GM12891 (cell line): ENCODE results near the gene FLT1.

Experiments
- DNase-seq: peaks from one replicate; pipeline ENCODE4 v3.0.0; 2011; ENCODE audit warnings: low spot score; ENCODE audit not compliant: insufficient read length
- FAIRE-seq: peaks from 2 replicates; lab custom pipeline; 2011; peaks lifted over from hg19 to GRCh38; lab: Jason Lieb, UNC
- PAX5 ChIP-seq: IDR thresholded peaks from 2 replicates; pipeline ENCODE4 v1.6.1; 2011; ENCODE audit warnings: low read length, moderate library complexity, mild to moderate bottlenecking; ENCODE audit not compliant: insufficient read depth, severe bottlenecking
- POLR2A ChIP-seq: IDR thresholded peaks from 2 replicates; pipeline ENCODE4 v1.6.1; 2011; ENCODE audit warnings: low read depth, low read length, control low read depth
- POLR2AphosphoS5 ChIP-seq: IDR thresholded peaks from 2 replicates; pipeline ENCODE4 v1.6.1; 2011; ENCODE audit warnings: low read depth, low read length, control low read depth
- POU2F2 ChIP-seq: IDR thresholded peaks from 2 replicates; pipeline ENCODE4 v1.6.1; 2011; ENCODE audit warnings: low read depth, mild to moderate bottlenecking, control low read depth, low read length, moderate library complexity
- SPI1 ChIP-seq: IDR thresholded peaks from 2 replicates; pipeline ENCODE4 v1.6.1; 2011; ENCODE audit warnings: low read depth, low read length, control low read depth
- TAF1 ChIP-seq: IDR thresholded peaks from 2 replicates; pipeline ENCODE4 v1.6.1; 2011; ENCODE audit warnings: low read depth, low read length, control low read depth

The FLT1 gene

GRCh38 chr13:28355822-28356371 lies 139.0 kb downstream of the FLT1 start:
- no peak for FAIRE-seq
- TF ChIP-seq POLR2AphosphoS5 (no peak), SPI1 (0 out of 2 replicates have a peak, but pooled peaks have one; percentile 20)
- no peak for DNase-seq

- TF ChIP-seq PAX5 (no peak), TAF1 (no peak), POLR2A (no peak), POU2F2 (no peak), POLR2AphosphoS5 (no peak), SPI1 (no peak)
- DNase-seq, result no peak
- no peak for FAIRE-seq
Measured at GRCh38 chr13:28355046-28355821, 139.7 kb downstream of the FLT1 start.

- FAIRE-seq (peak; percentile 13), DNase-seq (no peak)
- TF ChIP-seq PAX5, result no peak
- TF ChIP-seq POLR2A, result no peak
- no peak for TF ChIP-seq POU2F2
- no peak for TF ChIP-seq SPI1
- TF ChIP-seq POLR2AphosphoS5, result no peak
- TF ChIP-seq TAF1, result no peak
Measured at GRCh38 chr13:28353679-28354078, 141.2 kb downstream of the FLT1 start.

- TF ChIP-seq TAF1 (no peak), SPI1 (no peak), POU2F2 (no peak), POLR2AphosphoS5 (no peak), POLR2A (no peak), PAX5 (no peak)
- no peak for FAIRE-seq
- no peak for DNase-seq
Measured at GRCh38 chr13:28349907-28350654, 144.8 kb downstream of the FLT1 start.

- FAIRE-seq (no peak), DNase-seq (no peak)
- TF ChIP-seq TAF1 (no peak), SPI1 (no peak), POLR2AphosphoS5 (no peak), POU2F2 (no peak), POLR2A (no peak), PAX5 (no peak)
Measured at GRCh38 chr13:28349371-28349770, 145.6 kb downstream of the FLT1 start.

GRCh38 chr13:28347456-28348371 lies 147.2 kb downstream of the FLT1 start:
- no peak for FAIRE-seq
- peak; percentile 38 for TF ChIP-seq SPI1
- no peak for TF ChIP-seq POU2F2
- no peak for DNase-seq

- FAIRE-seq (no peak), DNase-seq (no peak)
- TF ChIP-seq POLR2AphosphoS5, result no peak
- no peak for TF ChIP-seq SPI1
- TF ChIP-seq PAX5, result no peak
- TF ChIP-seq POLR2A, result no peak
- no peak for TF ChIP-seq TAF1
- TF ChIP-seq POU2F2, result no peak
Measured at GRCh38 chr13:28346154-28346553, 148.8 kb downstream of the FLT1 start.

GRCh38 chr13:28344163-28344562 lies 150.8 kb downstream of the FLT1 start:
- no peak for FAIRE-seq

GRCh38 chr13:28342251-28342650 lies 152.7 kb downstream of the FLT1 start:
- DNase-seq (no peak), FAIRE-seq (no peak)
- TF ChIP-seq POLR2AphosphoS5 (no peak), POLR2A (no peak)

More at GRCh38 chr13:28344163-28344562, 150.8 kb downstream of the FLT1 start:
- no peak for TF ChIP-seq SPI1
- no peak for TF ChIP-seq POLR2A
- TF ChIP-seq POU2F2, result no peak
- no peak for TF ChIP-seq POLR2AphosphoS5
- TF ChIP-seq TAF1, result no peak
- TF ChIP-seq PAX5, result no peak
- DNase-seq, result no peak

GRCh38 chr13:28340272-28340793 lies 154.6 kb downstream of the FLT1 start:
- FAIRE-seq, result no peak
- DNase-seq, result no peak
- TF ChIP-seq POLR2A (no peak), PAX5 (no peak), TAF1 (no peak), SPI1 (no peak), POLR2AphosphoS5 (no peak), POU2F2 (no peak)
